Glomerular visceral epithelial cell (primary cell): ENCODE measurements around the gene LSM14A.
A peak's percentile ranks its signal among the peaks of the same experiment; 100 is the strongest.
"Not testable (repeated sequence)": the region's sequence is repeated elsewhere in the genome, so short reads cannot be mapped to it uniquely, and the experiment has no call there.

ENCODE experiments used
- DNase-seq: peaks from one replicate; pipeline ENCODE4 v3.0.0-alpha.2; 2016; ENCODE audit errors: extremely low spot score

LSM14A gene

DNA sequence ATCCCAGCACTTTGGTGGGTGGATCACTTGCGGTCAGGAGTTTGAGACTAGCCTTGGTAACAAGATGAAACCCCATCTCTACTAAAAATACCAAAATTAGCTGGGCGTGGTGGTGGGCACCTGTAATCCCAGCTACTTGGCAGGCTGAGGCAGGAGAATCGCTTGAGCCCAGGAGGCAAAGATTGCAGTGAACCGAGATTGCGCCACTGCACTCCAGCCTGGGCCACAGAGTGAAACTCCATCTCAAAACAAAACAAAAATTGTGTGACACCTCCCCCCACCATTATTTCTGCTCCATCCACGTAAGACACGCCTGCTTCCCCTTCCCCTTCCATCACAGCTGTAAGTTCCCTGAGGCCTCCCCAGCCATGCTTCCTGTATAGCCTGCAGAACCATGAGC, 13.3 kb upstream of the LSM14A start:
- not testable (repeated sequence) for DNase-seq

DNA sequence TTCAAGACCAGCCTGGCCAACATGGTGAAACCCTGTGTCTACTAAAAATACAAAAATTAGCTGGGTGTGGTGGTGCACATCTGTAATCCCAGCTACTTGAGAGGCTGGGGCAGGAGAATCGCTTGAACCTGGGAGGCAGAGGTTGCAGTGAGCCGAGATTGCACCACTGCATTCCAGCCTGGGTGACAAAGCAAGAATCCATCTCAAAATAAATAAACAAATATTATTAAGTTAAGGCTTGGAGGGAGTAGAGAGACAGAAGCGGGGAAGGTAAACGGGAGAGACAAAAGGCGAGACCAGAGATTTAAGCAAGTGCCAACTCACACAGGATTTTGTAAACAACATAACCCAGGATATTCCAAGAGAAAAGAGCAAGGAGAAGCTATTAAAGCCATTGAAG, 12.8 kb upstream of the LSM14A start:
- DNase-seq = not testable (repeated sequence)

DNA sequence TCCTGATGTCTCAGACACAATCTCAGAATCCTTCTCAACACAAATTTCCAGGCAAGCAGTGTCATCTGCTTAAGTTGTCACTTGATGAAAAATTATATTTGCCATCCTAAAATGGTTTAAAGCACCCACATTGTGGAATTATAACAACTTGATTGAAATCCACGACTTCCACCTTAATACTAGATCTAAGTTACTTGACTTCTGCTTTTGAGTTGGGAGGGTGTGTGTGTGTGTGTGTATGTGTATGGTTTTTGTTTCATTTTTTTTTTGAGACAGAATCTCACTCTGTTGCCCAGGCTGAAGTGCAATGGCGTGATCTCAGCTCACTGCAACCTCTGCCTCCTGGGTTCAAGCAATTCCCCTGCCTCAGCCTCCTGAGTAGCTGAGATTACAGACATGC, 10.4 kb upstream of the LSM14A start:
- not testable (repeated sequence) for DNase-seq

DNA sequence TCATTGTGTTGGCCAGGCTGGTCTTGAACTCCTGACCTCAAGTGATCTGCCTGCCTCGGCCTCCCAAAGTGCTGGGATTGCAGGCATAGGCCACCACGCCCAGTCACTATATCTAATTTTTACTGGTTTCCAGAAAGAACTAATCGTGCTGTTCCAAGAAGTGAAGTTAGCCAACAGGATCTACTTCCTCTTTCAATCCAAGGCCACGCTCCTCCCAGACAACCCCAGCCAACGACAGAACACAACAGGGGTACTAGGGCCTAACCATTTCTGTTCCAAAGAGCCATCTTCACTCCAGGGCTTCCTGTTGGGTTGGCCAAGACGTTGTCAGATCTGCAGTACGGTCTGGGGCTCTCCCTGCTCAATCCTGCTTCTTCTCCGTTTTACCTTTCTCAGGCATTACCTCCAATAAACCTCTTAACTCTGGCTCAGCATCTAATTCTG, 7.0 kb upstream of the LSM14A start:
- DNase-seq = no peak

DNA sequence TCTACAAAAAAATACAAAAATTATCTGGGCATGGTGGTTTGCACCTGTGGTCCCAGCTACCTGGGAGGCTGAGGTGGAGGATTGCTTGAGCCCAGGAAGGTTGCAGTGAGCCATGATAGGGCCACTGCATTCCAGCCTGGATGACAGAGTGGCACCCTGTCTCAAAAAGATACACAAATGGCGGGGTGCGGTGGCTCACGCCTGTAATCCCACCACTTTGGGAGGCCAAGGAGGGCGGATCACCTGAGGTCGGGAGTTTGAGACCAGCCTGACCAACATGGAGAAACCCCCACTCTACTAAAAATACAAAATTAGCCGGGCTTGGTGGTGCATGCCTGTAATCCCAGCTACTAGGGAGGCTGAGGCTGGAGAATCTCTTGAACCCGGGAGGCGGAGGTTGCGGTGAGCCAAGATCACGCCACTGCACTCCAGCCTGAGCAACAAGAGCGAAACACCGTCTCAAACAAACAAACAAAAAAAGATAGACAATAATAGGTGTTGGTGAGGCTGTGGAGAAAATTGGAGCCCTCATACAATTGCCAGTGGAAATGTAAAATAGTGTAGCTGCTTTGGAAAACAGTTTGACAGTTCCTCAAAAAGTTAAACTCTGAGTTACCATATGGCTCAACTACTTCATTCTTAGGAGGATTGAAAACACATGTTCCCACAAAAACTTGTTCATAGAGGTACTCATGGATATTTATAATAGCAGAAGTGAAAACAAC, 2.7 kb upstream of the LSM14A start:
- DNase-seq = not testable (repeated sequence)

DNA sequence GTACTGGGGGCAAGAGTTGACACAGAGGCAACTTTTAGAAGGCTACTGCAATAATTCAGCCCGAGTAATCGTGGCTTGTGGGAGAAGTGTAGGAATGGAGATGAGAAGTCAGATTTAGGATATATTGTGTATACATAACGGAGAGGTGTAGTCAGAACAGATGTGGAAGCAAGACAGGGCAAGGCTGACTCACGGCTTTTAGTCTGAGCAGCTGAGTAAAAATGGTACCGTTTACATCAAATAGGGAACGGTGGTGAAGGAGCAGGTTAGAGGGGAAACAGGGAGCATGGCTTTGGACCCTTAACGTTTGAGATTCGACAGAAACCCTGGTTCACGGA, 796 bp upstream of the LSM14A start:
- DNase-seq = peak; percentile 39

DNA sequence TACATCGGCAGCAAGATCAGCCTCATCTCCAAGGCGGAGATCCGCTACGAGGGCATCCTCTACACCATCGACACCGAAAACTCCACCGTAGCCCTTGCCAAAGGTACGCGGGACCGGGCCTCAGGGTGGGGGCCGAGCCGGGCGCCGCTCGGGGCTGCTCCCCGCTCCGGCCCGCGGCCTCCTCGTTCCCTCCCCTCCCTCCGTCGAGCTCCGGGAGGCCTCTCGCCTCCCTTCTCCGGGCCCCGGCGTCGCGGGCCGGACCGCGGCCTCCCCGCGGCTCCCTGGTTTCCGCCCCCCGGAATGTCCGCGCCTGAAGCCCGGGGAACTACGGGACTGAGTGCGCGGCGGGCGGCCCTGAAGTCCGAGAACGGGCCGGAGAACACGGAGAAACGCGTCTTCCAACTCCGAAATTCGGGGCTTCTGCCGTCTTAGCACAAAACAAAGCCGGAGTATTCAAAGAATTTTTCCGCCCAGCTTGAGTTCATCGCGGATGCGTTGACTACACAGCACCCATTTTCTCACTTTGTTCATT, 423 bp downstream of the LSM14A start:
- DNase-seq = no peak

DNA sequence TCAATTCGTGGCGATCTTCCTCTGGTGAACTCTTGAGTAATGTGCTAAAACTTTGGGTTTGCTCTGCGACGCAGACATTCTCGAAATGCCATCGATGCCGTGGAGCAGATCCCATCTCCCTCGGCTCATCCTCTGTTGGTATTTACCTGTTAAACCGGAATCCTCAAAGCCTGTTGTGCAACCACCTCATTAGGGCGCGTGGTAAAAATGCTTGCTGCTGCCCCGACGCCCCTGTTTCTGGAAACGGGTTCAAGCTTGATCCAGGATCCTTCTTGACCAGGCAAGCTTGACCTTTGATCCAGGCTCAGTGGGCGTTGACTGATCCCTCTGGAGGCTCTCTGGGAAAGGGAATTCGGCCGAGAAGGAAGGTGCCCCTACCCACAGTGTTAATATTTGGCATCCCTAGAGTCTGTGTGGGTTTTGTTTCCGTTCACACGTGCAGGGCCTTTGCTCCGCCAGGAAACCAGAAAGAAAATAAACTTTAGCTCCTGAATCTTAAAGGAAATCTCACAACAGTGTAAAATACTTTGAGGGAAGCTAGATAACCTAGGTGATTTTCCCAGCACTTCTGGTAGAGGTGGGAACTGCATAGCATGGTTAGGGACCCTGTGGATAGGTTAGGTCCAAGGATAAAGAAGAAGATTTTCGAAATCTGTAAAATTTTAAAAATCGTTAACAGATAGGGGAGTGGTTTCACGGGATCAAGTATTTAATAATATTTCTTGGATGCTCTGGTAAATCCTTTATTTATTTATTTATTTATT, 1.1 kb downstream of the LSM14A start:
- peak; percentile 78 for DNase-seq

DNA sequence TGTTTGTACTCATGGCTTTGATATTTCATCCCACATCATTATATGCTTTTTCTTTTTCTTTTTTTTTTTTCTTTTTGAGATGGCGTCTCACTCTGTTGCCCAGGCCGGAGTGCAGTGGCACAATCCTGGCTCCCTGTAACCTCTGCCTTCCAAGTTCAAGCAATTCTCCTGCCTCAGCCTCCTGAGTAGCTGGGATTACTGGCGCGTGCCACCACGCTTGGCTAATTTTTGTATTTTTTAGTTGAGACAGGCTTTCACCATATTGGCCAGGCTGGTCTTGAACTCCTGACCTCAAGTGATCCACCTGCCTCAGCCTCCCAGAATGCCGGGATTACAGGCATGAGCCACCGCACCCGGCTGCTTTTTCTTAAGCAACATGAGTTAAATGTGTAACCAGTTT, 2.9 kb downstream of the LSM14A start:
- peak; percentile 24 for DNase-seq

DNA sequence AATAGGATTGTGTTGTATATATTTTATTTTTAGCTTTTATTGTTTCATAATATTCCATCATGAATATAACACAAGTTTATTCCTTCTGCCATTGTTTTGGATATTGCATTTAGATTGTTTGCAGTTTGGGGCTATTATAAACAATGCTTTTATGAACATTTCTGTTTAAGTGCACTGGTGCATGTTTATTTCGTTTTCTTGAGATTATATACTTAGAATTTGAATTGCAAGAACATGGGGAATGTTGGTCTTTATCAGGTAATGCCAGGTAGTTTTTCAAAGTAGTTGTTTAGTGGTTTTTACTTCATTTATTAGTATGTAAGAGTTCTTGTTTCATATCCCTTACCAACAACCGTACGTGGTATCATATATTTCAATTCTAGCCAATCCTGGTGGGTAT, 4.3 kb downstream of the LSM14A start:
- no peak for DNase-seq

DNA sequence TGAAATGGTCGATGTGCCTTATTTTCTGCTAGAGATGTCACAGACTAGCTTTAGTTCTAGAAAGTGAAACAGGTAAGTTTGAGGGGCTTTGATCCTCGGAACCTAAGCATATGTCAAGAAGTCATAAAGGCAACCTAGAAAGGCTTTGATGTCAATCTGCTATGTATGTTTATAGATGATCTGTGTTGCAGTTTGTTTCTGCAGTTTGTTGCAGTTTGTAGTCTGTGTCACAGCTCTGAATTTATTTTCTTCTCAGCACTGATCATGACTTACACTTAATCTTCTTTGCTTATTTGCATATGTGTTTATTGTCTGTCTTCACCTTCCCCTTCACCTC, 5.9 kb downstream of the LSM14A start:
- DNase-seq = no peak

DNA sequence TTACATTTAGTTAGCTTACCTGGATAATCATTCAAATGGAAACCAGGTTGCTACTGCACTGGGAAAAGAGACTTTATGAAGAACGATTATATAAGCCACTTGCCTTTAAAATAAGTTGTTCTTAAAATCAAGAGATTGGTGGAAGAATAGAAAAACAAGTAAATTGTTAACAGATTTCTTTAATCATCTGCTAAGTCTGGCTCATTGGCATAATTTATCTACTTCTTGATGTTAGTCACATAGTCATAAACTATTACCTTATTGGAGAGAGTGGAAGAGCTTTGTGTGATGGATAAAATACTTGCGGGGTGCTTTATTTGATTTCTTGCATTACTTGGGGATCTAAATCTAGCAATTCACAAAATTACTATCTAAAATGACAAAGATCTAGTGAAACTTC, 6.8 kb downstream of the LSM14A start:
- no peak for DNase-seq

DNA sequence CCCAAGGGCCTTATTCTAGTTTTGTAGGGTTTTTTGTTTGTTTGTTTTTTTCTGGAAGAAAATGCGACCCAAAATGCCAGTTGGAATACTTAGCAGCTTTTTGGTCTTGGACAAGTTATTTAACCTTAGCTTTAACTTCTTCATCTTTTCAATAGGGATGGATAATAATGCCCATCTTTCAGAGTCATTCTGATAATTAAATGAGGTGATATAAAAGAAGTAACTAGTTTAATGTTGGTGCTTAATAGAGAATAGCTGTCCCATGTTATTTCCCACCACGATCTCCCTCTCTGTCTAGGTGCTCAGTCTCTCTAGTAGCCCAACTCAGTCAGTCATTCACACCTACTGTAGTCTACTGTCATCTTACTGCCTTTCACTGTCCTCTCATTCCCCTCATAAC, 8.0 kb downstream of the LSM14A start:
- no peak for DNase-seq

DNA sequence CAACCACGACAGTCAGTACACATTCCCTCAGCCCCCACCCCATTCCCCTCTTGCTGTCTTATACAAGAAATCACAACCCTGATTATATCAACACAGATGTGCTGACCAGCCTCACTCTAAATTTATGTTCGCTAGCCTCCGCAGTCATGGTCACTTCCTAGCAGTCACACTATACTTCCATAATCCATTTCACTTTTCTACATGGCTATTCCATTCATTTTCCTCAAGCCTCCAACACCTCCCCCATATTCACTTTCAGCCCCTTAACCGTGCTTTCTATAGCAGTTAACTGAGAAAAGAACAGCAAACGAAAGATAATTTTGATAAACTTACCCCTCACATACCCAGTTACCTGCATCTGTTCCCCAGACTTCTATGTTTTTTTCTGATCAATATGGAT, 8.4 kb downstream of the LSM14A start:
- DNase-seq = no peak

DNA sequence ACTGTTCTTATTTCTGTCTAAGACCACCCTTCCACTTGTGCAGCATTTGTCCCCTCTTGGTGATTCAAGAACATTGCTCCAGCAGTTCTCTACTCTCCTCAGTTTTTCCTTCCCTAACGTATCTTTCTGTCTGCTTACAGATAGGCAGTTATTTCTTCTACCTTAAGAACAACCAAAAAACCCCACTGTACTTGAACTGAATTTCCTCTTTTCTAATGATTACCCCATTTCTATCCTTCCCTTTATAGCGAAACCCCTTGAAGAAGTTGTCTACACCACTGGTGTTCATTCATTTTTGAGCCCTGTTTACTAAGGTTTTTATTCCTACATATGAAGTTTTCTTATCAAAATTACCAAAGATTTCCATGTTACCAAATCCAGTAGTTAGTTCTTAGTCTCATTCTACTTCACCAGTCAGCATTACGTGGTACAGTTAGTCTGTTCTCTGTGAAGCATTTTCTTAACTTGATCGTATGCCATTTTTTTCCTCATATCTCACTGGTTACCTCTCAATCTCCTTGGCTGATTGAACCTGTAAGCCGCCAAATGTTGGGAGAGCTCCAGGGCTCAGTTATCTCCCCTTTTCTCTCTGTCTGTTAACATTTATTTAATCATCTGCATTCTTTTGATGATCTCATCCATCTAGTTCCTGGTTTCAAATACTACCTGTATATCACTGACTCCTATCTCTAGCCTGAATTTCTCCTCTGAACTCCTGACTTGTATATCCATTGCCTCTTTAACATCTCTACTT, 9.0 kb downstream of the LSM14A start:
- peak; percentile 55 for DNase-seq

DNA sequence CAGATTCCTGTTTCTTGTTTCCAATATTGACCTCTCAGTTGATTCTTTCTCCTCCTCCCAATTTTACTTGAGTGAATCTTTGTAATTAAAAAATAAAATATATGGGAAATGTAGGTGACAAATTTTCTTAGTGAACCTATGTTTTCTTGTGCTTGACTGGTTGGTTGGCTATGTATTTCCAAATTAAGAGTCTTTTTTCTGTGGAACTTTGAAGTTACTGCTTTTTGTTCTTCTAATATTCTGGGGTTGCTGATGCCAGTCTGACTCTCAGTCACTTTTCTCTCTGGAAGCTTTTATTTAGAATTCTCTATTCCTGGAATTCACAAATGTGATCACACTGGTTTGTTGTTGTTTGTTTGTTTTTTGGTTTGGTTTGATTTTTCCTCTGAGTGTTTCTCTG, 9.8 kb downstream of the LSM14A start:
- no peak for DNase-seq

DNA sequence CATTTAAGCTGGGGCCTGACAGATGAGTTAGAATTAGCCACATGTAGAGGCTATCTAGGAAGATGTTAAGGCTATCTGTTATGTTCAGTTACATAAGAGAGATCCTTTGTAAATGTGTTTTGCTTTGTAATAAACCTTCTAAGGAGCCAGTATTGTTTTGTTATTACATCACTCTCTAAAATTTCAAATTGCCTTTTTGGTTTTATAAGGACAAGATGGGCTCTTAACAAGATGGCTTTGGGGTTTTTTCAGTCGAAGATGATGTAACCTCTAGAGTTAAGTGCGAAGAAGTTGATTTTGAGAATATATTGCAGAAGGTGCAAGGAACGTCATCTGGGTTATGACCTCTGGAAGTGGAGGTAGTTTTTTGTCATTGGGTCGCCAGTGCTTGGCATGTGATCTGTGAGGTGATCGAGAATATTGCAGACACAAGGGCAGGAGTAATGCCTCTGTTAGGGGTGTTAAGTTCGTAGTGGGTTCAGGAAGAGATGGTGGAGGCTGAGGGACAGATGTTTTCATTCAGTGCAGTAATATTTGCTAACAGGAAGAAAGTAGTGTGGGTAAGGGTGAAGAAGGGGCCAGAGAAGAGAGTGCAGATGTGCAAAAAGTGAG, 12.7 kb downstream of the LSM14A start:
- no peak for DNase-seq

DNA sequence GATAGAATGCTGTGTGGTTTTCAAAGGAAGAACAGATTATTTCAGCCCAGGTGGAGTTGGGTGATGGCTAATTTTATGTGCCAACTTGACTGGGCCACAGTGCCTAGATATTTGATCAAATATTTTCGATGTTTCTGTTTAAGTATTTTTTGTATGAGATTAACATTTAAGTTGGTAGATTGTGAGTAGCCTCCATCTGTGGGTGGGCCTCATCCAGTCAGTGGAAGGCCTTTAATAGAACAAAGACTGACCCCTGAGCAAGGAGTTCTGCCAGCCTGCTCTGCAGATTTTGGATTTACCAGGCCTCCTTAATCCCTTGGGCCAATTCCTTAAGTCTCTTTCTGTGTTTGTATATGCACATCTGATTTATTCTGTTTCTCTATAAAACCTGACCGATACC, 13.9 kb downstream of the LSM14A start:
- DNase-seq = no peak

DNA sequence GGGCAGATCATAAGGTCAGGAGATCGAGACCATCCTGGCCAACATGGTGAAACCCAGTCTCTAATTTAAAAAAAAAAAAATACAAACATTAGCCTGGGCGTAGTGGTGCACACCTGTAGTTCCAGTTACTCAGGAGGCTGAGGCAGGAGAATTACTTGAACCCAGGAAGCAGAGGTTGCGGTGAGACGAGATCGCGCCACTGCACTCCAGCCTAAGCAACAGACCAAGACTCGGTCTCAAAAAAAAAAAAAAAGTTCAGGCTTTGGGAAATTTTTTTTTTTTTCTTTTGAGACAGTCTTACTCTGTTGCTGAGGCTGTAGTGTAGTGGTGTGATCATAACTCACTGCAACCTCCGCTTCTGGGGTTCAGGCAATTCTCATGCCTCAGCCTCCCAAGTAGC, 14.7 kb downstream of the LSM14A start:
- no peak for DNase-seq

DNA sequence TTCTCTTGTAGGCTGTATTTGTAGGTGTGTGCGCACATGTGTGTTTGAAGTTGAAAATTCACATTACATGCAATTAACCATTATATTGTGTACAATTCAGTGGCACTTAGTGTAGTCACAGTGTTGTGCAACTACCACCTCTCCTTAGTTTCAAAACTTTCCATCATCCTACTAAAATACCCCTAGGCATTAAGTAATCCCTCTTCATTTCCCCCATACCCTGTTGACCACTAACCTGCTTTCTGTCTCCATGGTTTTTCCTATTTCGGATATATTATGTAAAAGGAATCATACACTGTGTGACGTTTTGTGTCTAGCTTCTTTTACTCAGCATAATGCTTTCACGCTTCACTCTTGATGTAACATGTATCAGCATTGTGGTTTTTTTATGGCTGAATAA, 16.1 kb downstream of the LSM14A start:
- no peak for DNase-seq

DNA sequence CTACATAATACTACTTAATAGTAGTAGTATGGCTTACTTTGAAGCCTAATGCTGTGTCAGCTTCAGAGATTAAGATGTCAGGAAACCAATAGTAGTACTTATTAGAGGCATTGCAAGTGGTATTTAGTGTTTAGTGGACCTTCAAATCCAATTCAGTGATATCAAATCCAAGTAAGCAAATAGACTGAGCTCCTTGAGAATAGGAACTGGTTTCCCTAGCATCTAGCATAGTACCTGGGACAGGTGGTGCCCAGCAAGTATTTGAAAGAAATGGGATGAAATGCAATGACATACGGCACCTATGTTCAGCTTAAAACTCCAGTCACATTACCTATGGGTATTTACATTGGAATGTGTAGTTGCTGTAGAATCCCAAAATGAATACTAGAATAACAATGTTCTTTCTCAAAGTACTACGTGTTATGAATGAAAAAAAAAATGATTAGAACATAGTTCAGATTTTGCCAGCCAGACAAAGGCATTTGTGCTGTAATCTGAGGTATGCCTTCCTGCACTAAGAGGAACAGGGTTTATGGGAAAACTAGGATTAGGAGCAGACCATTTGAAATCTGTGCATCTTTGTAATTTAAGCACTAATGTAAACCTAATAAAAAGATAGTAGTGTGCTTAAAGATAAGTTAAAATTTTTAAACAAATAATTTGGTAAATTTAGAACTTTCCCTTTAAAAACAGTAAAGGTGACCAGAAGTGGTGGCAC, 17.1 kb downstream of the LSM14A start:
- no peak for DNase-seq
